Lung (tissue), 12 donors: ENCODE measurements around the gene ALPL. TPM values are rescaled to one million over a fixed set of nuclear protein-coding genes. Genes with fewer than 3 reads are reported as not detected.

Source experiments
- ATAC-seq: fragments of 200-7000 bp; cut with Tn5 transposase; one replicate; pipeline ENCODE4 v1.9.1; 2020; ENCODE audit warnings: moderate number of reproducible peaks; ENCODE audit not compliant: insufficient read depth, low FRiP score
- DNase-seq, 3 donors: peaks; one replicate each; pipeline ENCODE4 v3.0.0-alpha.2; 2013 to 2017
- H3K27ac ChIP-seq, 2 donors: one replicate each; pipeline ENCODE4 v1.5.1; 2013; ENCODE audit warnings: mild to moderate bottlenecking in 2 of 2, moderate library complexity in 2 of 2, control low read depth in 1 of 2, inconsistent platforms in 1 of 2, low read depth in 1 of 2, low read length in 1 of 2
- H3K27me3 ChIP-seq, 3 donors: one replicate each; pipeline ENCODE4 v1.5.1; 2013; ENCODE audit warnings: low read length in 2 of 3; ENCODE audit not compliant: control insufficient read depth in 3 of 3, insufficient read depth in 3 of 3
- H3K36me3 ChIP-seq, 4 donors: one replicate each; pipeline ENCODE4 v1.5.1; 2013; ENCODE audit warnings: low read length in 4 of 4, mild to moderate bottlenecking in 1 of 4, moderate library complexity in 1 of 4; ENCODE audit not compliant: control insufficient read depth in 4 of 4, insufficient read depth in 4 of 4
- H3K4me1 ChIP-seq, 5 donors: one replicate each; pipeline ENCODE4 v1.5.1; 2013; ENCODE audit warnings: low read length in 5 of 5, mild to moderate bottlenecking in 2 of 5, moderate library complexity in 1 of 5; ENCODE audit not compliant: control insufficient read depth in 5 of 5, insufficient read depth in 5 of 5
- H3K4me3 ChIP-seq: one replicate; pipeline ENCODE4 v1.5.1; 2013; ENCODE audit warnings: mild to moderate bottlenecking, control low read depth, moderate library complexity
- H3K9ac ChIP-seq, 2 donors: one replicate each; pipeline ENCODE4 v1.5.1; 2013; ENCODE audit warnings: low read length in 2 of 2, control low read depth in 1 of 2; ENCODE audit not compliant: insufficient read depth in 1 of 2
- H3K9me3 ChIP-seq, 4 donors: one replicate each; pipeline ENCODE4 v1.5.1; 2013; ENCODE audit warnings: low read length in 3 of 4, mild to moderate bottlenecking in 1 of 4, moderate library complexity in 1 of 4; ENCODE audit not compliant: control insufficient read depth in 4 of 4, insufficient read depth in 3 of 4
- CTCF ChIP-seq: IDR thresholded peaks from 2 replicates; pipeline ENCODE4 v1.5.1; 2012; ENCODE audit warnings: mild to moderate bottlenecking; ENCODE audit errors: control extremely low read depth, extremely low read depth
- WGBS, 2 donors: extraction: QIAGEN DNeasy Blood & Tissue Kit; methylation state at CpG; one replicate each; pipeline ENCODE4 v1.1.7; 2013; 5-methylcytosine and 5-hydroxymethylcytosine counted together
- polyA plus RNA-seq, 2 donors: library from polyadenylated mRNA; stranded (reverse); fragments of 200-250 nt; gene quantifications; one replicate each; pipeline ENCODE4 v1.2.1, GENCODE V29; 2013
- total RNA-seq, 2 donors: library from RNA; depleted of rRNA in 1 of 2; stranded (reverse); fragments of >200 nt in 1 of 2; gene quantifications; one replicate each; pipeline ENCODE4 v1.2.1, GENCODE V29; 2014 to 2021
- donor health status: control.
- donor health status: control.
- donor health status: Bipolar disorder and iron deficiency.
- donor health status: healthy.
- donor health status: DM: yes; HTN: yes; CAD: no.

Gene ALPL
- total and polyA plus RNA-seq, 4 donors, result 38.6 to 242 (median 230) TPM

GRCh38 chr1:21511579-21512522, 2.6 kb downstream of the ALPL start:
- Histone ChIP-seq H3K27me3 (peaks cover 0 to 24% (median 20%) of the 10 kb centered on the region in 3 donors), H3K36me3 (no peaks in the 10 kb centered on the region), H3K9ac (no peak overlapping the region), H3K4me3 (no peak overlapping the region), H3K4me1 (peaks cover 0 to 12% (median 4%) of the 10 kb centered on the region in 5 donors), H3K27ac (peak overlapping the region in 1 of 2 donors; percentile 46), H3K9me3 (peaks cover 0 to 2% (median 0%) of the 10 kb centered on the region in 4 donors)
- DNase-seq (peak in 1 of 3 donors; percentile 56), ATAC-seq (no peak)
- TF ChIP-seq CTCF, result no peak
- 69 to 80% methylated on average over 11 of the region's 11 CpGs for WGBS, 2 donors

GRCh38 chr1:21514245-21514644, 5.0 kb downstream of the ALPL start:
- no peak for ATAC-seq
- 83 to 89% methylated on average over 5 of the region's 5 CpGs for WGBS, 2 donors
- no peaks in the 10 kb centered on the region for H3K36me3 ChIP-seq

GRCh38 chr1:21517161-21517589, 8.0 kb downstream of the ALPL start:
- DNase-seq (no peak), ATAC-seq (peak; percentile 84)
- peaks cover 0 to 2% (median 0%) of the 10 kb centered on the region in 4 donors for H3K9me3 ChIP-seq
- WGBS, 2 donors, result 61 to 66% methylated on average over 3 of the region's 3 CpGs
- H3K27ac ChIP-seq, result peak overlapping the region in 1 of 2 donors; percentile 65
- H3K4me1 ChIP-seq, result peaks cover 0 to 5% (median 0%) of the 10 kb centered on the region in 5 donors
- H3K9ac ChIP-seq, result no peak overlapping the region
- TF ChIP-seq CTCF, result no peak
- no peaks in the 10 kb centered on the region for H3K36me3 ChIP-seq
- no peak overlapping the region for H3K4me3 ChIP-seq
- peaks cover 0 to 3% (median 0%) of the 10 kb centered on the region in 3 donors for H3K27me3 ChIP-seq

More at GRCh38 chr1:21514245-21514644, 5.0 kb downstream of the ALPL start:
- H3K4me1 ChIP-seq, result peaks cover 0 to 8% (median 0%) of the 10 kb centered on the region in 5 donors
- H3K9me3 ChIP-seq, result peaks cover 0 to 2% (median 0%) of the 10 kb centered on the region in 4 donors
- peaks cover 0 to 17% (median 11%) of the 10 kb centered on the region in 3 donors for H3K27me3 ChIP-seq
- no peak for DNase-seq
- no peak overlapping the region for H3K4me3 ChIP-seq
- H3K9ac ChIP-seq, result no peak overlapping the region
- no peak for TF ChIP-seq CTCF
- H3K27ac ChIP-seq, result no peak overlapping the region
